Epithelial cell of esophagus (primary cell): ENCODE data around the gene PPARA.
A peak's percentile ranks its signal among the peaks of the same experiment; 100 is the strongest.

Experiments used
- DNase-seq: peaks from one replicate; pipeline ENCODE4 v3.0.0; 2010; ENCODE audit warnings: low read depth
- H3K4me3 ChIP-seq: 2 replicates; pipeline ENCODE4 v1.5.1; 2011; ENCODE audit warnings: mild to moderate bottlenecking, low read length, control low read depth
- TF ChIP-seq, protein P1 (sequence below): IDR thresholded peaks from 2 replicates; pipeline ENCODE4 v1.5.1; 2011; ENCODE audit warnings: low read depth, mild to moderate bottlenecking, low read length, control low read depth, inconsistent platforms; ENCODE audit not compliant: insufficient read depth; ENCODE audit errors: missing control alignments

The PPARA gene

DNA sequence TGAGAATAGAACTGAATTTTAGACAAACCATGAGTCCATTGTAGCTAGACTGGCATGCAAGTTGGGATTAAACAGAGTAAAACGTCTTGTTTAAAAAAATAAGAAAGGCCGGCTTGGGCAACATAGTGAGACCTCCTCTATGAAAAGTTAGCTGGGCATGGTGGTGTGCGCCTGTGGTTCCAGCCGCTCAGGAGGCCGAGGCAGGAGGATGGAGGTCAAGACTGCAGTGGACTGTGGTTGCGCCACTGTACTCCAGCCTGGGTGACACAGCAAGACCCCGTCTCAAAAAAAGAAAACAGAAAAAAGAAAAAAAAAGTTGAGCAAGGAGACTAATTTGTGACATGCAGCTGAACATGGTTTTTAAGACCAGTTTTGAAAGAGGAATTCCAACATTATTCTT is 76.3 kb downstream of the PPARA start:
- DNase-seq = no peak
- TF ChIP-seq, protein P1, sequence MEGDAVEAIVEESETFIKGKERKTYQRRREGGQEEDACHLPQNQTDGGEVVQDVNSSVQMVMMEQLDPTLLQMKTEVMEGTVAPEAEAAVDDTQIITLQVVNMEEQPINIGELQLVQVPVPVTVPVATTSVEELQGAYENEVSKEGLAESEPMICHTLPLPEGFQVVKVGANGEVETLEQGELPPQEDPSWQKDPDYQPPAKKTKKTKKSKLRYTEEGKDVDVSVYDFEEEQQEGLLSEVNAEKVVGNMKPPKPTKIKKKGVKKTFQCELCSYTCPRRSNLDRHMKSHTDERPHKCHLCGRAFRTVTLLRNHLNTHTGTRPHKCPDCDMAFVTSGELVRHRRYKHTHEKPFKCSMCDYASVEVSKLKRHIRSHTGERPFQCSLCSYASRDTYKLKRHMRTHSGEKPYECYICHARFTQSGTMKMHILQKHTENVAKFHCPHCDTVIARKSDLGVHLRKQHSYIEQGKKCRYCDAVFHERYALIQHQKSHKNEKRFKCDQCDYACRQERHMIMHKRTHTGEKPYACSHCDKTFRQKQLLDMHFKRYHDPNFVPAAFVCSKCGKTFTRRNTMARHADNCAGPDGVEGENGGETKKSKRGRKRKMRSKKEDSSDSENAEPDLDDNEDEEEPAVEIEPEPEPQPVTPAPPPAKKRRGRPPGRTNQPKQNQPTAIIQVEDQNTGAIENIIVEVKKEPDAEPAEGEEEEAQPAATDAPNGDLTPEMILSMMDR = no peak
- H3K4me3 ChIP-seq = no peak overlapping the region

DNA sequence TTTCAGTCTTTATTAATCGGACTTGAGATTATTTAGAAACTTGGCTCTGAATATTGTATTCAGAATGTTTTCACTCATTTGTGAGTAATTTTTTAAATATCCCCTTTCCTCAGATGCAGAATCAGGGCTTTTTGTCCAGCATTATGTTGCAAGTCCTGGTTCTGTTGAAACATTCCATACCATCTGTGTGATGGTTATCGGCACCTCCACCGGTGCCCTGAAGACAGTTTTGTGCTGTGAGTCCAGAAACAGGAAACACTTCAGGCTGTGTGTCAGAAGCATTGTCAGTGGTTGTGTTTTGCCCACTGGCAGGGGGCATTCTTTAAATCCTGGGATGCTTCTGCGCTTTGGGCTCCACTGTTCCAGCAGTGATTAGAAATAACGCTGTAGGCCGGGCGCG is 79.4 kb downstream of the PPARA start:
- no peak for DNase-seq
- H3K4me3 ChIP-seq = no peak overlapping the region
- TF ChIP-seq, protein P1 = no peak

DNA sequence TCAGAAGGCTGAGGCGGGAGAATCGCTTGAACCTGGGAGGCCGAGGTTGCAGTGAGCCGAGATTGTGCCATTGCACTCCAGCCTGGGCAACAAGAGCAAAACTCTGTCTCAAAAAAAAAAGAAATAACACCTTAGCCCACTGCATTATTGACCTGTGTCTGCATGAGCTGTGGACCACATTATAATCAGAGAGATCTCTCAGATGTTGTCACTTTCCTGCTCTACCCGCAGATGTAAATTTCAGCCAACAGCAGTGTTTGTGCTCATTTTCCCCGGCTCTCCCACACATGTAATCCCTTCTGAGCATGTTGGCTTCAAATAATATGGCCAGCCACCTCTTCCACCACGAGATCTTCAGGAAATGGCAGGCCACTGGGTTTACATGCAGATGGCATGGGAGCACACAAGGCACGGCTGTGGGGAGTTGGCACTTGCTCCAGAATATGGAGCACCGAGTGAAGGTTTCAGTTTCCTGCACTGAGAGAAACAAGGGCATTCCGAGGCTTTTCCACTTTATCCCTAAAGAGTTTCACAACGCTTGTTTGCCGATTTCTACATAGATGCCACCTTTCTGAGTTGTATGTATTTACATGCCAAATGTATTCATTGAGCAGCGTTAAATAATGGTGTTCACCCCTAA is 80.1 kb downstream of the PPARA start:
- no peak overlapping the region for H3K4me3 ChIP-seq

DNA sequence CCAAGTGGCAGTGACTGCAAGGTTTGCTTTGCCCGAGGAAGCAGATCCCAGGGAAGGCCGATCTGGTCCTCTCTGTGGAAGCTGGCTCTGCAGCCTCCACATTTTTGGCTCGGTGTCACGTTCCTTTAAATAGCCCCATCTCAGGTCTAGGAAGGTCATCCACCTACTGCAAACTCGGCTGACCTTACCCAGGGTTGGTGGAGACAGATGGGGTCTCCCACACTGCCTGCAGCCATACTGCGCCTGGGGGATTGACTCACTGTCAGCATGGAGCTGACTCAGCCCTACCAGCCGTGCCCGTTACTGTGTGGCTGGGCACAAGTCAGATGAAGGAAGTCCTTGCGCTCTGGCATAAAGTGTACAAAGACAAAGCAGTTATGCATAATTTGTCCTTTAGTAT is 82.9 kb downstream of the PPARA start:
- TF ChIP-seq, protein P1 = no peak
- peak; percentile 51 for DNase-seq
- H3K4me3 ChIP-seq = no peak overlapping the region

More for the DNA sequence above, 80.1 kb downstream of the PPARA start:
- DNase-seq = no peak
- TF ChIP-seq, protein P1 = no peak

DNA sequence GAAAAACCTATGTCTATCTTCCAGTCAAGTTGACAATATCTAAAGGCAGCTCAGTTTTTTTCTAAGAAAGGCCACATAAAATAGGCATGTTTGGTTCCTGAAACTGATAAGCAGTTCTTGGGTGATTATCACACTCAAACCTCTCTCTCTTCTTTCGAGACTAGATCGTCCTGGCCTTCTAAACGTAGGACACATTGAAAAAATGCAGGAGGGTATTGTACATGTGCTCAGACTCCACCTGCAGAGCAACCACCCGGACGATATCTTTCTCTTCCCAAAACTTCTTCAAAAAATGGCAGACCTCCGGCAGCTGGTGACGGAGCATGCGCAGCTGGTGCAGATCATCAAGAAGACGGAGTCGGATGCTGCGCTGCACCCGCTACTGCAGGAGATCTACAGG is 84.6 kb downstream of the PPARA start:
- TF ChIP-seq, protein P1 = no peak
- H3K4me3 ChIP-seq = no peak overlapping the region
- no peak for DNase-seq

DNA sequence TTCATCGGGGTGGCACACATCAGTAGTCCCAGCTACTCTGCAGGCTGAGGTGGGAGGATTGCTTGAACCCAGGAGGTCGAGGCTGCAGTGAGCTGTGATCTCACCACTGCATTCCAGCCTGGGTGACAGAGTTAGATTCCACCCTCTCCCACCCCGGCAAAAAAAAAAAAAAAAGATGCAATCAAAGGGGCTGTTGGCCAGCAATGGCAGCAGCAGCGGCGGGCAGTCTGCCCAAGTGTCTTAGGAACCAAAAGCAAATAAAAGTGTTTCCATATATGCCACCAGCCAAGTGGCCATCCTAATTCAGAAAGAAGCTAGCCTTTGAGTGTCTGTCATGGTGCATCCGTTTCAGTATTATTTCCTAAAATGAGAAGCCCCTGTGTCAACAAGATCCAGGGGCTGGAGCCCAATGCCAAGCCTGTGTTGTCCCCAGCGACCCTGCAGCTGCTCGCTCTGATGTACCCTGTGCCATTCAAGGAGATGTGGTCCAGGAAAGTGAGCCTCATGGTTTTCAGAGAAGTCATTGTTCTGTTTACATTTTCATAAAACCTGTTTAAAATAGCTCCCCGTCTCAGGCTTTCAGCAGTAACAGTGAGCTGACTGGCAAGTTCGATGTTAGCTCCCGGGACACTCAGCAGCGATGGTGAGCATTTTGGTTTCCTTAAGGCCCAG is 87.3 kb downstream of the PPARA start:
- TF ChIP-seq, protein P1 = no peak
- DNase-seq = no peak
- H3K4me3 ChIP-seq = no peak overlapping the region

DNA sequence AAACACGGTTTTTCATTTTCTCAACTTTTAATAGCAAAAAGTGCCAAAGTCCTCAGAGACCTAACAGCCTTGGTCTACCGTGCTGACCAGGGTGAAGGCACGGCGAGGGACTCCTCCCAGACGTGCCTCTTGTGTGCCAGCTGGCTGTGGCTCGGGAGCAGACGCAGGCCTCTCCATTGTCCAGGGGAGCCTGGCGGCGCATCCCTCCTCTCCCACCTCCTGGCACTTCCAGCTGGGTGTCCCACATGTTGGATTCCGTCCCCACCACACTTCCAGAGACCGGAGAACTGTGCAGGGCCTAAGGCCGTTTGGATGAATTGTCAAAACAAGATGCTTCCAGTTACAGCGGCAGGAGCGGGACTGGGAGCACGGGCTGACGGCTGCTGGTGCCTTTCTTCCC is 88.2 kb downstream of the PPARA start:
- no peak for DNase-seq
- no peak overlapping the region for H3K4me3 ChIP-seq
- TF ChIP-seq, protein P1 = no peak
